Peyer's patch (tissue), 4 donors: ENCODE results near the gene CYP1B1.

Experiments
- CTCF ChIP-seq, 6 experiments: fragments of 450-650 bp in 4 of 6; fragments of 200-600 bp in 2 of 6; sonication (generic) in 1 of 6; IDR thresholded peaks; one replicate each; pipeline ENCODE4 v1.5.1; 2017 to 2019; ENCODE audit warnings: antibody characterized with exemption in 6 of 6, mild to moderate bottlenecking in 3 of 6, moderate library complexity in 1 of 6
- POLR2A ChIP-seq, 2 donors: fragments of 450-650 bp; IDR thresholded peaks; one replicate each; pipeline ENCODE4 v1.5.1; 2017; ENCODE audit warnings: antibody characterized with exemption in 2 of 2, mild to moderate bottlenecking in 2 of 2, moderate library complexity in 2 of 2

GRCh38 chr2:38100328-38100727, 24.4 kb upstream of the CYP1B1 start:
- no peak for TF ChIP-seq CTCF (IDR thresholded peaks at IDR 0.05)
- TF ChIP-seq POLR2A (IDR thresholded peaks at IDR 0.05): no peak
